HUES6 (cell line): Measurements from ENCODE around the gene BTBD17.

Experiments
- H3K27ac ChIP-seq: 2 replicates; pipeline ENCODE4 v1.7.0; 2013; ENCODE audit warnings: low read depth, mild to moderate bottlenecking, low read length, inconsistent platforms
- H3K27me3 ChIP-seq: 2 replicates; pipeline ENCODE4 v1.6.1; 2013; ENCODE audit warnings: low read length; ENCODE audit not compliant: control insufficient read depth, insufficient read depth
- H3K36me3 ChIP-seq: 2 replicates; pipeline ENCODE4 v1.6.1; 2013; ENCODE audit warnings: low read length; ENCODE audit not compliant: control insufficient read depth, insufficient read depth
- H3K4me1 ChIP-seq: 2 replicates; pipeline ENCODE4 v1.6.1; 2013; ENCODE audit warnings: low read length; ENCODE audit not compliant: control insufficient read depth, insufficient read depth
- H3K4me3 ChIP-seq: 2 replicates; pipeline ENCODE4 v1.5.1; 2013; ENCODE audit warnings: low read depth, low read length
- H3K9ac ChIP-seq: one replicate; pipeline ENCODE4 v1.6.1; 2013; ENCODE audit warnings: mild to moderate bottlenecking, low read length
- H3K9me3 ChIP-seq: 2 replicates; pipeline ENCODE4 v1.6.1; 2013; ENCODE audit warnings: low read depth, low read length; ENCODE audit not compliant: control insufficient read depth, insufficient read depth

BTBD17 gene

GRCh38 chr17:74394977-74395376 lies 33.3 kb upstream of the BTBD17 start:
- Histone ChIP-seq H3K4me3 (no peak overlapping the region), H3K27ac (no peak overlapping the region), H3K27me3 (no peaks in the 10 kb centered on the region), H3K9ac (no peak overlapping the region), H3K36me3 (no peaks in the 10 kb centered on the region), H3K9me3 (no peaks in the 10 kb centered on the region), H3K4me1 (peaks cover 6% of the 10 kb centered on the region; the same call in 1 of the 2 replicates)

GRCh38 chr17:74394275-74394950 lies 32.7 kb upstream of the BTBD17 start:
- no peak overlapping the region for H3K4me3 ChIP-seq
- no peaks in the 10 kb centered on the region for H3K9me3 ChIP-seq
- H3K4me1 ChIP-seq, result peaks cover 10% of the 10 kb centered on the region
- no peak overlapping the region for H3K27ac ChIP-seq
- no peak overlapping the region for H3K9ac ChIP-seq
- H3K36me3 ChIP-seq, result no peaks in the 10 kb centered on the region
- no peaks in the 10 kb centered on the region for H3K27me3 ChIP-seq

GRCh38 chr17:74393346-74393942 lies 31.8 kb upstream of the BTBD17 start:
- no peak overlapping the region for H3K27ac ChIP-seq
- H3K36me3 ChIP-seq, result no peaks in the 10 kb centered on the region
- no peak overlapping the region for H3K9ac ChIP-seq
- no peak overlapping the region for H3K4me3 ChIP-seq
- H3K27me3 ChIP-seq, result no peaks in the 10 kb centered on the region
- peaks cover 18% of the 10 kb centered on the region for H3K4me1 ChIP-seq
- H3K9me3 ChIP-seq, result no peaks in the 10 kb centered on the region

- H3K27ac ChIP-seq, result no peak overlapping the region
Measured at GRCh38 chr17:74392848-74393247, 31.2 kb upstream of the BTBD17 start.

GRCh38 chr17:74391771-74392170 lies 30.1 kb upstream of the BTBD17 start:
- no peaks in the 10 kb centered on the region for H3K27me3 ChIP-seq
- no peak overlapping the region for H3K4me3 ChIP-seq
- H3K9ac ChIP-seq, result no peak overlapping the region
- H3K4me1 ChIP-seq, result peaks cover 29% of the 10 kb centered on the region
- H3K27ac ChIP-seq, result no peak overlapping the region
- no peaks in the 10 kb centered on the region for H3K9me3 ChIP-seq
- no peaks in the 10 kb centered on the region for H3K36me3 ChIP-seq

More at GRCh38 chr17:74392848-74393247, 31.2 kb upstream of the BTBD17 start:
- Histone ChIP-seq H3K4me3 (no peak overlapping the region), H3K36me3 (no peaks in the 10 kb centered on the region), H3K9ac (no peak overlapping the region), H3K9me3 (no peaks in the 10 kb centered on the region), H3K27me3 (no peaks in the 10 kb centered on the region), H3K4me1 (peaks cover 20% of the 10 kb centered on the region)

GRCh38 chr17:74390680-74391653 lies 29.3 kb upstream of the BTBD17 start:
- Histone ChIP-seq H3K27ac (no peak overlapping the region), H3K4me3 (no peak overlapping the region), H3K9ac (no peak overlapping the region), H3K9me3 (no peaks in the 10 kb centered on the region), H3K4me1 (peaks cover 29% of the 10 kb centered on the region), H3K27me3 (no peaks in the 10 kb centered on the region), H3K36me3 (no peaks in the 10 kb centered on the region)

- Histone ChIP-seq H3K9me3 (no peaks in the 10 kb centered on the region), H3K9ac (no peak overlapping the region), H3K36me3 (no peaks in the 10 kb centered on the region), H3K4me1 (peaks cover 29% of the 10 kb centered on the region), H3K4me3 (no peak overlapping the region), H3K27ac (no peak overlapping the region), H3K27me3 (no peaks in the 10 kb centered on the region)
Measured at GRCh38 chr17:74389937-74390679, 28.4 kb upstream of the BTBD17 start.

- peaks cover 25% of the 10 kb centered on the region for H3K4me1 ChIP-seq
- H3K9ac ChIP-seq, result no peak overlapping the region
- H3K4me3 ChIP-seq, result no peak overlapping the region
- no peaks in the 10 kb centered on the region for H3K27me3 ChIP-seq
- no peaks in the 10 kb centered on the region for H3K36me3 ChIP-seq
- no peaks in the 10 kb centered on the region for H3K9me3 ChIP-seq
- H3K27ac ChIP-seq, result no peak overlapping the region
Measured at GRCh38 chr17:74389084-74389753, 27.6 kb upstream of the BTBD17 start.

- no peaks in the 10 kb centered on the region for H3K36me3 ChIP-seq
- no peak overlapping the region for H3K4me3 ChIP-seq
- H3K4me1 ChIP-seq, result peaks cover 23% of the 10 kb centered on the region
- H3K27me3 ChIP-seq, result no peaks in the 10 kb centered on the region
- no peaks in the 10 kb centered on the region for H3K9me3 ChIP-seq
- H3K27ac ChIP-seq, result no peak overlapping the region
- no peak overlapping the region for H3K9ac ChIP-seq
Measured at GRCh38 chr17:74387365-74388218, 25.9 kb upstream of the BTBD17 start.
